GM12892 (cell line): ENCODE results near the gene PVALEF.

Source experiments
- DNase-seq: peaks from one replicate; pipeline ENCODE4 v3.0.0; 2011; ENCODE audit not compliant: insufficient read length
- FAIRE-seq: peaks from 2 replicates; lab custom pipeline; 2011; peaks lifted over from hg19 to GRCh38; lab: Jason Lieb, UNC
- POLR2A ChIP-seq: IDR thresholded peaks from 2 replicates; pipeline ENCODE4 v1.6.1; 2011; ENCODE audit warnings: low read depth, low read length, control low read depth
- POLR2AphosphoS5 ChIP-seq: IDR thresholded peaks from 2 replicates; pipeline ENCODE4 v1.6.1; 2011; ENCODE audit warnings: low read depth, low read length, control low read depth
- TAF1 ChIP-seq: IDR thresholded peaks from 2 replicates; pipeline ENCODE4 v1.6.1; 2011; ENCODE audit warnings: low read depth, mild to moderate bottlenecking, control low read depth, low read length, borderline replicate concordance

The PVALEF gene

GRCh38 chr17:81123052-81124048, 42.0 kb upstream of the PVALEF start:
- TF ChIP-seq POLR2AphosphoS5 (no peak), POLR2A (no peak), TAF1 (no peak)
- DNase-seq (no peak), FAIRE-seq (no peak)

DNA sequence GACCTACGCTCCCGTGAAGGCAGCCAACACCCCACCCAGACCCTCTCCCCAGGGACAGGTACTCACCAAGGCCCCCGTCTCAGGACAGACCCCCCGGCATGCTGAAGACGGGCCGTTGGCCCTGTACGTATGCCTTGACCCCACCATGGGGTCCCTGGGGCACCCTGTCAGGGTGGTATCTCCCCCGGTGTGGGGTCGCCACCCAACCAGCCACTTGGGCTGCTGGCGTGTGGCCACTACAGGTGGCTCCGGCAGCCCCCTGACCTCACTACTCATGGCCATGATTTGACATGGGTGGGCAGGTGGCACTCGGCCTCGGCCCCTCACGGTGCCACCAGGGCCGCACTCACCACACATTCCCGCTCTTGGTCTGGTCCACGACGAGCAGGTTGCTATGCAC, 40.9 kb upstream of the PVALEF start:
- no peak for DNase-seq
- no peak for FAIRE-seq
- TF ChIP-seq POLR2A (no peak), POLR2AphosphoS5 (no peak), TAF1 (no peak)

DNA sequence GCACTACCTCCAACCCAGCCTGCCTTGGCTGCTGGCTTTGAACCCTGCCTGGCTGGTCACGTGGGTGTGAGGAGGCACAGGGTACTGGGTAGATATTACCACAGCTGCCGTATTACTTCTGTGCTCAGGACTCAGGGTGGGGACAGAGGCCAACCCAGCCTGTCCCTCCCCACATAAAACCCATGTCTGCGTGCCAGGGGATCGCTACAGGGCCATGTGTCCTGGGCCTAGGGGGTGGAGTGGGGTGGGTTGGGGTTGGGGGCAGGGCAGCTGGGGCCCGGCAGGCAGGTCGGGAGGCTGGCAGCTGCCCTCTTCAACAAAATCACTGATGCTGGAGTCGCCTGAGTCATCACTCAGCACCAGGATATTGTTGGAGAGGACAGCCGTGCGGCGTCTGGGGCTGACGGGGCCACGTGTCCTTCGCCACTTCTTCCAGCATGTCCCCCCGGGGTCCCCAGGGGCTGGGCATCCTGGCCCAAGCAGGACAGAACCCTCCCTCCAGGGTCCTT, 39.7 kb upstream of the PVALEF start:
- TF ChIP-seq POLR2AphosphoS5 (no peak), POLR2A (no peak), TAF1 (no peak)
- FAIRE-seq: no peak
- no peak for DNase-seq

DNA sequence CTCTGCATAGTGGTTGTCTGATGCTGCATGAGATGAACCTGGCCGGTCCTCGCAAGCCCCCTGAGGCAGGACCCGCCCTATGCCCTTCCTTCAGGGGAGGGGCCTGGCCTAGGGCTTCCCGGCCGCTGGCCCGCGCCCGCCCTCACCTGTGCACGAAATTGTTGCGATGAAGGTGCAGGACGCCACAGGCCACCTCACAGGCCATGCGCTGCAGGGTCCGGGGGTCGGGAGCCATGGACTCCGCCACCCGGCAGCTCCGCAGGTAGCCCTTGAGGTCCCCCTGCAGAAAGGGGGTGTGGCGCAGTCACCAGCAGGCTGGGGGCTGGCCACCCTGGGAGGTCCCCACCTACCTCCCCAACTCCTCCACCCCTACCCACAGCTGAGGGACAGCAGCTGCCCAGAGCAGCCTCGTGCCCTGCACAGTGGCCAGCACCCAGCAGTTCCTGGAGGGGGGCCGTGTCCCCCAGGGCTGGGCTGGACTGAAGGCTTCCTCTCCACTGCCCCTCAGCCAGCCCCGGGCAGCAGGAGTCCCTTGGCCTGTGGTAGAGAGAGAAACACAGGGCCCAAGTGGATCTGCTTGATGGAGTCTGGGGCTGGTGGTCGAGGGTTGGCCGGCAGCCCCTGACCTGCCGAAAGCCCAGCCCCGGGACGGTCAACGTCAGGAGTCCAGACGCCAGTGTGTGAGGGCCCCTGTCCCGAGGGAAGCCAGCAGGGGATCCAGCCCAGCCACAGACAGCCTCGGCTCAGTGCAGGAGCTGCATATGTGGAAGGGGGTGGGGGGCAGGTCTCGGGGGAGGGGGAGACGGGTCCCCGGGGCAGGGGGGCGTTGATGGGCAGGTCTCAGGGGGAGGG, 38.8 kb upstream of the PVALEF start:
- TF ChIP-seq TAF1: no peak
- TF ChIP-seq POLR2A: no peak
- no peak for TF ChIP-seq POLR2AphosphoS5
- no peak for DNase-seq
- no peak for FAIRE-seq

DNA sequence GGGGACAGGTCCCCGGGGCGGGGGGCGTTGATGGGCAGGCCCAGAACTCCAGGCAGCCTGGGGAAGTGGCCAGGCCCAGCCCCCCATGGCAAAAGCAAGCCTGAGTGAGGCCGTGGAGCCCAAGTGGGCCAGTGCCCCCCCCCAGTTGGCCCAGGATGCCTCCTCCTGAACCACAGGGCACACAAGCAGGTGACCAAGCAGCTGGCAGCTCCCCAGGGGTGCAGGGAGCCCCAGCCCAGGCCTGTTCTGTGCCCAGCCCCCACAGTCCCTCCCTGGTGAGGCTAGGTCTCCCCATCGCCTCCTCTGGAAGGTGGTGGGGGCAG, 38.2 kb upstream of the PVALEF start:
- FAIRE-seq (no peak), DNase-seq (no peak)
- TF ChIP-seq POLR2AphosphoS5 (no peak), TAF1 (no peak), POLR2A (no peak)

GRCh38 chr17:81127526-81128177, 37.7 kb upstream of the PVALEF start:
- TF ChIP-seq POLR2A (no peak), POLR2AphosphoS5 (no peak)
- no peak for FAIRE-seq

GRCh38 chr17:81128338-81128737, 37.0 kb upstream of the PVALEF start:
- FAIRE-seq: no peak
- DNase-seq: no peak
- TF ChIP-seq POLR2AphosphoS5 (no peak), TAF1 (no peak), POLR2A (no peak)

More at GRCh38 chr17:81127526-81128177, 37.7 kb upstream of the PVALEF start:
- DNase-seq: no peak

DNA sequence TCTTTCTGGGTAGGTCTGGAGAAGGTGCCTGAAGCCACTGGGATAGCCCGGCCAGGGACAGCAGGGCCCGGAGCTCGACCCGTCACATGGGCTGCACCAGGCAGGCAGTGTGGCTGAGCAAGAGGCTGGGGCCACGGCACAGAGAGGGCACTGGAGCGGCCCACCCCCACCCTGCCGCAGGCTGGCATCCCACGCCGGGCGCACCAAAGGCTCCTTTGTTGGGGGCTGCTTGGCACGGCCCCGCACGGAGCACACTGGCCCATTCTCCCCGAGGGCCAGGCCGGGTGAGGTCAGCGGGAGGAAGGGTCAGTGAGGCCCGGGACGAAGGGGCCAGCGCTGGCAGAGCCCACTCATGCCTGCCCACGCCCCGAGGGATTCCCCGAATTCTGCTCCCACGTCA, 36.5 kb upstream of the PVALEF start:
- TF ChIP-seq POLR2AphosphoS5 (no peak), POLR2A (no peak)
- DNase-seq: no peak
- FAIRE-seq: no peak

DNA sequence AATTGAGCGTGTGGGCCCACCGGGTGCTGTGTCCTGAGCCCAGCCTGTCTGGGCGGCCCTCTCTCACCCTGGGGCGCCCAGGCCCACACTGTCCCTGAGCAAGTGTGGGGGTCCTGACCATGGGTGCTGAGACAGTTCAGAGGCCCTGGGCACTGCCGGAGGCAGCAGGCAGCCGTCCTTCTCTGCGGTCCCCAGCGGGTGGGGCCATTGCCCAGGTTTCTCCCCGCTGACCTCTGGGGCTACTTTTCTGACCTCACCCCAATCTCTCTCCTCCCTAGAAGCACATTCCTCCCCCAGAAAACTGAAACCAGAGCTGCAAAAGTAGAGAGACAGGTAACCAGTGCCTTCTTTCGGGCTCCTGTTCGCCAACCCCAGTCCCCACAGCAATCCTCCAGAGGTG, 36.0 kb upstream of the PVALEF start:
- no peak for FAIRE-seq
- no peak for DNase-seq
- TF ChIP-seq POLR2A (no peak), POLR2AphosphoS5 (no peak), TAF1 (no peak)

DNA sequence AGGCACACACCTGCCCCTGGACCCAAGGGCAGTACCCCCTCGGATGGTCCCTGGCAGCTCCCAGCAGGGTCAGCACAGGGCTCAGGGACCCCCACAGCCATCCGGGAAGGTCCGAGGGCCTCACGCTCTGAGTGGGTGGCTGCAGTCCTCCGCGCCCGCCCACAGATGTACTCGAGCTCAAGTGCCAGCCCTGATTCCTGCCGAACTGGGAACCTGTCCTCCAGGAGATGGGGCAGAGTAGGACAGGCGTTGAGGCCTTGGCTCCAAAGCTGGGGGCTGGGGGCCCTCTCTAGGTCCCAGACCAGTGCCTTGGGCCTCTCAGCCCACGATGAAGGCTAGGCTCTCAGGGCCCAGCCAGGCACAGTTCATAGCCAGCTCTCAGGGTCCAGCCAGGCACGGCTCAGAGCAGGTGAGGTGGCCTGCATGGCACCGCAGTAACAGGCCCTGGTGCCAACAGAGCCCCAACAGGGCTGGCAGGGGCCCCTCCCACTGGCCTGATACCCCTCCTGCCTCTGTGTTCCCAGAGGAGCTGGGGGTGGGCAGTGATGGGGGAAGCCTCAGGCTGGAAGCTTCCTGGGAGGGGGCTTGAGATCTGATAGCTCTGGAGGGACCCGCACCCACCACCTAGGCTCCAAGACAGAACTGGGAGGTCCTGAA, 35.5 kb upstream of the PVALEF start:
- DNase-seq (no peak), FAIRE-seq (no peak)
- TF ChIP-seq TAF1 (no peak), POLR2AphosphoS5 (no peak), POLR2A (no peak)
